Tibial nerve (tissue), 4 donors: ENCODE results near the gene FKBP9. TPM values are rescaled to one million over a fixed set of nuclear protein-coding genes. Genes with fewer than 3 reads are reported as not detected.

Source experiments
- DNase-seq, 2 donors: peaks; one replicate each; pipeline ENCODE4 v3.0.0-alpha.2; 2019; ENCODE audit warnings: low spot score in 2 of 2
- H3K27ac ChIP-seq, 4 donors: fragments of 200-600 bp; sonication (generic) in 3 of 4; one replicate each; pipeline ENCODE4 v1.5.1; 2017 to 2019; ENCODE audit warnings: mild to moderate bottlenecking in 1 of 4
- H3K27me3 ChIP-seq, 2 donors: fragments of 200-600 bp; sonication (generic) in 1 of 2; one replicate each; pipeline versions ENCODE4 v1.5.1 to v1.6.0; 2017 to 2019
- H3K36me3 ChIP-seq, 3 donors: fragments of 200-600 bp; sonication (generic); one replicate each; pipeline ENCODE4 v1.5.1; 2018 to 2019
- H3K4me1 ChIP-seq, 4 donors: fragments of 200-600 bp; sonication (generic) in 3 of 4; one replicate each; pipeline ENCODE4 v1.5.1; 2017 to 2019
- H3K4me3 ChIP-seq, 4 donors: fragments of 200-600 bp; sonication (generic) in 3 of 4; one replicate each; pipeline ENCODE4 v1.5.1; 2017 to 2019; ENCODE audit warnings: mild to moderate bottlenecking in 1 of 4, moderate library complexity in 1 of 4
- H3K9me3 ChIP-seq, 4 donors: fragments of 200-600 bp; sonication (generic) in 3 of 4; one replicate each; pipeline ENCODE4 v1.5.1; 2017 to 2019
- EP300 ChIP-seq, 2 donors: sonication (generic); formaldehyde crosslinking; IDR thresholded peaks; one replicate each; pipeline ENCODE4 v1.6.1; 2017; ENCODE audit warnings: antibody characterized with exemption in 2 of 2, mild to moderate bottlenecking in 1 of 2
- POLR2A ChIP-seq, 2 donors: fragments of 450-650 bp; IDR thresholded peaks; one replicate each; pipeline ENCODE4 v1.6.1; 2017; ENCODE audit warnings: antibody characterized with exemption in 2 of 2, mild to moderate bottlenecking in 2 of 2, moderate library complexity in 2 of 2
- WGBS, 2 donors: methylation state at CpG; one replicate each; pipeline ENCODE4 v1.1.5; 2018; 5-methylcytosine and 5-hydroxymethylcytosine counted together
- total RNA-seq, 4 donors: library from RNA; depleted of rRNA; stranded (reverse); fragments of >200 nt; gene quantifications; one replicate each; pipeline ENCODE4 v1.1.0, GENCODE V29; 2016
- TF ChIP-seq, protein P1 (sequence below), 5 experiments: fragments of 200-600 bp in 3 of 5; fragments of 450-650 bp in 2 of 5; sonication (generic) in 3 of 5; IDR thresholded peaks; one replicate each; pipeline ENCODE4 v1.5.1; 2016 to 2019; ENCODE audit warnings: antibody characterized with exemption in 5 of 5, mild to moderate bottlenecking in 3 of 5, moderate library complexity in 2 of 5

Gene FKBP9
- total RNA-seq, 4 donors from 2014 or later, result 262 to 522 (median 320) TPM

DNA sequence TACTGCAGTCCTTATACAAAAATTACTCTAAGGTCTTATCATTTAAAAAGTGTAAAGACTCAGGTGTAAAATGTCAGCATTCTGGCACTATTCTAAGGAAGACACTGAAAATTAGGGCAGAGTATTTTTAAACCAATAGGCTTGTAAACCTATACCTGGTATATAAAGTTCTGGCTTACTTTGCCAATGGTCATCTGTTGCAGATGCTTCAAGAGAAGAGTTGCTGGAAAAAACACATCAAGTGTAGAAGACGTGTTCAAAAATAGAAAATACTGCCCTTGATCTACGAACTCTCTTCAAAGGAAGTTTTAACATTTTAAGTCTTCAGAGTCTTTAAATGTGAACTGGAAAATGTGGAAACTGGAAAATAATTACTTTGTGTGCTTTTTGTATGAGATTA lies 81.4 kb downstream of the FKBP9 start:
- DNase-seq, result no peak
- peak overlapping the region in 3 of 4 donors; percentile 42 to 78 (median 42) for H3K27ac ChIP-seq
- no peaks in the 10 kb centered on the region for H3K27me3 ChIP-seq
- no peak for TF ChIP-seq EP300 (IDR thresholded peaks at IDR 0.05)
- no peak for TF ChIP-seq POLR2A (IDR thresholded peaks at IDR 0.05)
- TF ChIP-seq, protein P1, sequence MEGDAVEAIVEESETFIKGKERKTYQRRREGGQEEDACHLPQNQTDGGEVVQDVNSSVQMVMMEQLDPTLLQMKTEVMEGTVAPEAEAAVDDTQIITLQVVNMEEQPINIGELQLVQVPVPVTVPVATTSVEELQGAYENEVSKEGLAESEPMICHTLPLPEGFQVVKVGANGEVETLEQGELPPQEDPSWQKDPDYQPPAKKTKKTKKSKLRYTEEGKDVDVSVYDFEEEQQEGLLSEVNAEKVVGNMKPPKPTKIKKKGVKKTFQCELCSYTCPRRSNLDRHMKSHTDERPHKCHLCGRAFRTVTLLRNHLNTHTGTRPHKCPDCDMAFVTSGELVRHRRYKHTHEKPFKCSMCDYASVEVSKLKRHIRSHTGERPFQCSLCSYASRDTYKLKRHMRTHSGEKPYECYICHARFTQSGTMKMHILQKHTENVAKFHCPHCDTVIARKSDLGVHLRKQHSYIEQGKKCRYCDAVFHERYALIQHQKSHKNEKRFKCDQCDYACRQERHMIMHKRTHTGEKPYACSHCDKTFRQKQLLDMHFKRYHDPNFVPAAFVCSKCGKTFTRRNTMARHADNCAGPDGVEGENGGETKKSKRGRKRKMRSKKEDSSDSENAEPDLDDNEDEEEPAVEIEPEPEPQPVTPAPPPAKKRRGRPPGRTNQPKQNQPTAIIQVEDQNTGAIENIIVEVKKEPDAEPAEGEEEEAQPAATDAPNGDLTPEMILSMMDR (IDR thresholded peaks at IDR 0.05), result no peak
- H3K4me1 ChIP-seq, result peaks cover 0 to 52% (median 21%) of the 10 kb centered on the region in 4 donors
- WGBS, 2 donors, result 7 to 15% methylated on average over 2 of the region's 2 CpGs
- H3K9me3 ChIP-seq, result no peaks in the 10 kb centered on the region
- H3K4me3 ChIP-seq, result peak overlapping the region; percentile 4 to 47 (median 30)
- H3K36me3 ChIP-seq, result no peaks in the 10 kb centered on the region

- Histone ChIP-seq H3K27me3 (no peaks in the 10 kb centered on the region), H3K27ac (peak overlapping the region; percentile 47 to 78 (median 57)), H3K9me3 (no peaks in the 10 kb centered on the region), H3K4me3 (peak overlapping the region; percentile 4 to 47 (median 39)), H3K4me1 (peaks cover 0 to 56% (median 24%) of the 10 kb centered on the region in 4 donors), H3K36me3 (no peaks in the 10 kb centered on the region)
- no peak for DNase-seq
- 7 to 9% methylated on average over 5 of the region's 5 CpGs for WGBS, 2 donors
- TF ChIP-seq POLR2A (IDR thresholded peaks at IDR 0.05) (no peak), EP300 (IDR thresholded peaks at IDR 0.05) (no peak)
- TF ChIP-seq, protein P1 (IDR thresholded peaks at IDR 0.05), result no peak
These were observed 82.1 kb downstream of the FKBP9 start for GRCh38 chr7:33039257-33039902.

DNA sequence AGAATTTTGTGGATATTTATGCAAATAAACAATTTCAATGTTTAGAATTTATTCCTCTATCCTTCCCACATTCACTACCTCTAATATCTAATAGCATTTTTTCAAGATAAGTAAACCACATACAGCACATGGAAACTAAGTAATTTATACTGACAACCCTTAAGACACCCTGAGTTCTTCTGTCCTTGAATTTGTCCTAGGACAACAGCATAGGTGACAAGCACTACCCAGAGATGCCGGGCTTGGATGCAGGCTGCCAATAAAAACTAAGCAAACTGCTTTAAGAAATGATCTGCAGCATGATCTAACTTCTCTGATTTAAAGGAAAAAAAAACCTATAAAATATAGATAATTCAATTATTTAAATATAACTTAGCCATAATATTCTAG lies 82.7 kb downstream of the FKBP9 start:
- Histone ChIP-seq H3K36me3 (no peaks in the 10 kb centered on the region), H3K27ac (peak overlapping the region; percentile 47 to 78 (median 57)), H3K9me3 (no peaks in the 10 kb centered on the region), H3K27me3 (no peaks in the 10 kb centered on the region), H3K4me1 (peaks cover 0 to 58% (median 24%) of the 10 kb centered on the region in 4 donors), H3K4me3 (peak overlapping the region; percentile 4 to 47 (median 39))
- 18 to 38% methylated on average over 1 of the region's 1 CpG for WGBS, 2 donors
- DNase-seq, result no peak
- no peak for TF ChIP-seq EP300 (IDR thresholded peaks at IDR 0.05)
- TF ChIP-seq, protein P1 (IDR thresholded peaks at IDR 0.05), result no peak
- TF ChIP-seq POLR2A (IDR thresholded peaks at IDR 0.05), result no peak

GRCh38 chr7:33040803-33041516 lies 83.7 kb downstream of the FKBP9 start:
- 64 to 75% methylated on average over 9 of the region's 9 CpGs for WGBS, 2 donors
- DNase-seq, result no peak
- peaks cover 0 to 63% (median 24%) of the 10 kb centered on the region in 4 donors for H3K4me1 ChIP-seq
- H3K27ac ChIP-seq, result peak overlapping the region in 3 of 4 donors; percentile 54 to 78 (median 60)
- no peaks in the 10 kb centered on the region for H3K9me3 ChIP-seq
- H3K4me3 ChIP-seq, result peak overlapping the region in 2 of 4 donors; percentile 0 to 47
- TF ChIP-seq POLR2A (IDR thresholded peaks at IDR 0.05), result no peak
- TF ChIP-seq EP300 (IDR thresholded peaks at IDR 0.05), result no peak
- TF ChIP-seq, protein P1 (IDR thresholded peaks at IDR 0.05), result no peak
- no peaks in the 10 kb centered on the region for H3K36me3 ChIP-seq
- H3K27me3 ChIP-seq, result no peaks in the 10 kb centered on the region
